GM18498 (cell line): Measurements from ENCODE around the gene LRIG2.
A peak's percentile ranks its signal among the peaks of the same experiment; 100 is the strongest.
"Not testable (repeated sequence)": the region's sequence is repeated elsewhere in the genome, so short reads cannot be mapped to it uniquely, and the experiment has no call there.

ENCODE experiments used
- ATAC-seq: cut with Tn5 transposase; IDR thresholded peaks from one replicate; pipeline ENCODE4 v1.9.1; 2021; ENCODE audit warnings: mild to moderate bottlenecking, moderate library complexity; ENCODE audit not compliant: unreplicated experiment

LRIG2 gene, protein sequence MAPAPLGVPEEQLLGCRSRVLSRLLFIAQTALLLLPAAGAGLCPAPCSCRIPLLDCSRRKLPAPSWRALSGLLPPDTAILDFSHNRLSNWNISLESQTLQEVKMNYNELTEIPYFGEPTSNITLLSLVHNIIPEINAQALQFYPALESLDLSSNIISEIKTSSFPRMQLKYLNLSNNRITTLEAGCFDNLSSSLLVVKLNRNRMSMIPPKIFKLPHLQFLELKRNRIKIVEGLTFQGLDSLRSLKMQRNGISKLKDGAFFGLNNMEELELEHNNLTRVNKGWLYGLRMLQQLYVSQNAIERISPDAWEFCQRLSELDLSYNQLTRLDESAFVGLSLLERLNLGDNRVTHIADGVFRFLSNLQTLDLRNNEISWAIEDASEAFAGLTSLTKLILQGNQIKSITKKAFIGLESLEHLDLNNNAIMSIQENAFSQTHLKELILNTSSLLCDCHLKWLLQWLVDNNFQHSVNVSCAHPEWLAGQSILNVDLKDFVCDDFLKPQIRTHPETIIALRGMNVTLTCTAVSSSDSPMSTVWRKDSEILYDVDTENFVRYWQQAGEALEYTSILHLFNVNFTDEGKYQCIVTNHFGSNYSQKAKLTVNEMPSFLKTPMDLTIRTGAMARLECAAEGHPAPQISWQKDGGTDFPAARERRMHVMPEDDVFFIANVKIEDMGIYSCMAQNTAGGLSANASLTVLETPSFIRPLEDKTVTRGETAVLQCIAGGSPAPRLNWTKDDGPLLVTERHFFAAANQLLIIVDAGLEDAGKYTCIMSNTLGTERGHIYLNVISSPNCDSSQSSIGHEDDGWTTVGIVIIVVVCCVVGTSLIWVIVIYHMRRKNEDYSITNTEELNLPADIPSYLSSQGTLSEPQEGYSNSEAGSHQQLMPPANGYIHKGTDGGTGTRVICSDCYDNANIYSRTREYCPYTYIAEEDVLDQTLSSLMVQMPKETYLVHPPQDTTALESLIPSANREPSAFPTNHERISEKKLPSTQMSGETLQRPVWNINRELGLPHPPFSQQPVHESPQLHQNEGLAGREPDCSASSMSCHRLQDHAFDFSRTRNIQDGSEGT

GRCh38 chr1:113072757-113073478 lies at the start of gene LRIG2:
TSS of gene LRIG2 (plus strand) at chr1:113073198. CDS start at chr1:113073407, 209 bp downstream.
- peak; percentile 97 for ATAC-seq

GRCh38 chr1:113023316-113023715 lies 49.7 kb upstream of the LRIG2 start:
- not testable (repeated sequence) for ATAC-seq

- no peak for ATAC-seq
These were observed 46.0 kb upstream of the LRIG2 start for GRCh38 chr1:113027007-113027406.

DNA sequence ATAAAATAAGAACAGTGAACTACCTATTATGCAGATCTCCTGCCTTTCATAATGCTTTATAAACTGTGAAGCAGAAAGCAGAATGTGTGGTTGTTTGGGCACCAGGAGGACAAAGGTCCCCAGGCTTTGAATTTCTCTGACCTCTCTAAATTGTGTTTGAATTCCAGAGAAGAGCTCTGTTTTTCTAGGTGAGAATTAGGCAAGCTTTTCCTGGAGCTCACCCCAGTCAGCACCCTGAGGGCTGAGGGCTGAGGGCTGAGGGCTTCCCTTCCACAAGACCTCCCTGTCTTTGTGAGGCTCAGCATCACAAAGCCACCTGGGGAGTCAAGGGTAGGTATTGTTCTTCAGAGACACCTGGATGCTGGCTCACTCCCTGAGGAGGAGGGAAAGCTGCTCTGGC lies 45.5 kb upstream of the LRIG2 start:
- ATAC-seq: no peak

- ATAC-seq: no peak
These were observed 43.2 kb upstream of the LRIG2 start for GRCh38 chr1:113029822-113030221.

DNA sequence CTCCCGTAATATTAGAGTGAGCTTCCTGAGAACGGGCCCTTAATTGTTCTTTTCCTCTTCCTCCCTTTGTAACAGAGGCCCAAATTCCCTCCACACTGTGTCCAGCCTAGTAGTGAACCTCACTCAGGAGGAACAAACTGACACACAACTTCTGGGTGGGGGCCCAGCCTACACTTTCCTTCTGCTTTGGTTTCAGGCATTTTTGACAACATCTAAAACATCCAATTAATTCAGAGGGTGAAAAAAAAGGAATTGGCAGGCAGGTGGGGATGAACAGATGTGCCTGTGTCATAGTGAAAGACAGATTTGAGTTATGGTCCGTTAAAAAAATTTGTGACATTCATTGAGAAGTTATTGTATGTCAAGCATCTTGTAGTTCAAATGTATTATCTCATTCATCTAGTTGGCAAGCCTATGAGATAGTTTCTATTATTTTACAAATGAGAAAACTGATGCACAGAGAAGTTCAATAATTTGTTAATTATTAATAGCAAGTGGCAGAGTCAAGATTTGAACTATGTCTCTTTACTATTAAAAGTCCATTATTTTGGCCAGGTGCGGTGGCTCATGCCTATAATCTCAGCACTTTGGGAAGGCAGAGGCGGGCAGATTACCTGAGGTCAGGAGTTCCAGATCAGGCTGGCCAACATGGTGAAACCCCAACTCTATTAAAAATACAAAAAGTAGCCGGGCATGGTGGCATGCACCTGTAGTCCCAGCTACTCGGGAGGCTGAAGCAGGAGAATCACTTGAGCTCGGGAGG lies 41.6 kb upstream of the LRIG2 start:
- ATAC-seq: no peak

DNA sequence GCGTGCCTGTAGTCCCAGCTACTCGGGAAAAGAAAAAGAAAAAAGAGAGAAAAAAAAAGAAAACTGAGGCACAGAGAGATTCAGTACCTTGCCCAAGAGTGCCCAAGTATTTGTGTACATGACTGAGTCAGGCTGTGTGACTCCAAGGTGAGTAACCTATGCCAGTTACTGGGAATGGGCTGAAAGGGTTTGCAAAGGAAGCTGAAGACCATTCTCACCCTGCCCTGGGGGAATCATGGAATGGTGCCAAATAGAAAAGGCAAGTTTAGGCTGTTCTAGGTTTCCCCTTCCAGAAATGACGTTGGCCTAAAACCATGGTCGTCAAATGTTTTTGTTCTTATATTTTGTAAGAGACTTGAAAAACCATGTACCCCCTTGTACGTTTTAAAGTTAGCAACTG lies 37.9 kb upstream of the LRIG2 start:
- ATAC-seq: no peak

- peak; percentile 60 for ATAC-seq
These were observed 36.2 kb upstream of the LRIG2 start for GRCh38 chr1:113036639-113037321.

GRCh38 chr1:113040041-113040440 lies 33.0 kb upstream of the LRIG2 start:
- no peak for ATAC-seq

- no peak for ATAC-seq
These were observed 32.1 kb upstream of the LRIG2 start for GRCh38 chr1:113040718-113041412.

GRCh38 chr1:113041569-113042284 lies 31.3 kb upstream of the LRIG2 start:
- ATAC-seq: peak; percentile 21

GRCh38 chr1:113042285-113043143 lies 30.5 kb upstream of the LRIG2 start:
- peak; percentile 75 for ATAC-seq

DNA sequence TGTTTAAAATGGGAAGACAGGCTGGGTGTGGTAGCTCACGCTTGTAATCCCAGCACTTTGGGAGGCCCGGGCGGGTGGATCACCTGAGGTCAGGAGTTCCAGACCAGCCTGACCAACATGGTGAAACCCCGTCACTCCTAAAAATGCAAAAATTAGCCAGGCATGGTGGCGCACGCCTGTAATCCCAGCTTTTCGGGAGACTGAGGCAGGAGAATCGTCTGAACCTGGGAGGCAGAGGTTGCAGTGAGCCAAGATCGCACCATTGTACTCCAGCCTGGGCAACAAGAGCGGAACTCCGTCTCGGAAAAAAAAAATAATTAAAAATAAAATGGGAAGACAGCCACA lies 29.9 kb upstream of the LRIG2 start:
- not testable (repeated sequence) for ATAC-seq

DNA sequence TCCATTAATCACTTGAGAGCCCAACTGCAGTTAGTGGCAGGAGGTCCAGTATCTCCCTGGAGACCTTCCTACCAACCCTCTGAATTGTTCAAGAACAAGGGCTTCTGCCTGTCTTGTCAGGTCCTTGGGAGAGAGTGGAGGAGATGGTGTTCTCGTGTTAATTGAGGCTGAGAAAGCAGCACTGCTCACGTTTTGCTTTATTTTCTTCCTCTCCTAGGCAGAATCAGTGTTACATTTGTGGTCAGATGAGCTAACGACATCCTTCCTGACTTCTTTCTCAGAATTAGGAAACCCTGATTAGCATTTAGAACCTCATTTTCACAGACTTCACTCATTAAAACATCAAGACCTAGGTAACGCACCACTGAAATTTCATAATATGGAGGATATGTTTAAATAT lies 26.4 kb upstream of the LRIG2 start:
- no peak for ATAC-seq

DNA sequence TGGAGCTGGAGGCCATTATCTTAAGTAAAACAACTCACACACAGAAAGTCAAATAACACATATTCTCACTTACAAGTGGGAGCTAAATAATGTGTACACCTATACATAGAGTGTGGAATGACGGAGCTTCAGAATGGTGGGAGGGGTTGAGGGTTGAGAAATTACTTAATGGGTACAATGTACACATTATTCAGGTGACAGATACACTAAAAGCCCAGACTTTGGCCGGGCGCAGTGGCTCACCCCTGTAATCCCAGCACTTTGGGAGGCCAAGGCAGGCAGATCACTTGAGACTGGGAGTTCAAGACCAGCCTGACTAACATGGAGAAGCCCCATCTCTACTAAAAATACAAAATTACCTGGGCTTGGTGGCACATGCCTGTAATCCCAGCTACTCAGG lies 24.9 kb upstream of the LRIG2 start:
- no peak for ATAC-seq

DNA sequence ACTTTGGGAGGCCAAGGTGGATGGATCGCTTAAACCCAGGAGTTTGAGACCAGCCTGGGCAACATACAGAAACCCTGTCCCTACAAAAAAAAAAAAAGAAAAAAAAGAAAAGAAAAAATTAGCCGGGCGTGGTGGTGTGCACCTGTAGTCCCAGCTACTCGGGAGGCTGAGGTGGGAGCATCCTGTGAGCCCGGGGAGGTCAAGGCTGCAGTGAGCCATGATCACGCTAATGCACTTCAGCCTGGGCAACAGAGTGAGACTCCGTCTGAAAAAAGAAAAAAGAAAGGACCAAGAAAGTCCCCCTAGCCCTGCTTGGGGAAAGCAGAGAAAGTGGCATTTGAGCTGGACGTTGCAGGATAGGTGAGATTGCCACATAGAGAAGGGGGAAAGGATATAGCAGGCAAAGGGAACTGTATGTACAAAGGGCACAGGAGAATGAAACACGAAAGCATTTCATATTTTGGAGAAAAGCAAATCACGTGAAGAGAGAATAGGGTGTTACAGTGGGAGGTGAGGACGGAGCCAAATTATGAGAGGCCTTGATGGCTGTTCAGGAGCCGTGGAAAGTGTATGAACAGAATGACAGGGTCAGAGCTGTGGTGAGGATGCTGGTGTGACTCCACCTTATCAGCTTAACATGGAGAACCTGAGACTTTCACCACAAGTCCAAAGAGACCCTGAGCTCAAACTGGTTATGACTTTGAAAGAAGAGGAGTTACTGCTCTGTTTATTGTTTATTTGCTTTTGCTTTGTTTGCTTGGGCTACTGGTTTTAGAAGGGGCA lies 19.5 kb upstream of the LRIG2 start:
- ATAC-seq: no peak

DNA sequence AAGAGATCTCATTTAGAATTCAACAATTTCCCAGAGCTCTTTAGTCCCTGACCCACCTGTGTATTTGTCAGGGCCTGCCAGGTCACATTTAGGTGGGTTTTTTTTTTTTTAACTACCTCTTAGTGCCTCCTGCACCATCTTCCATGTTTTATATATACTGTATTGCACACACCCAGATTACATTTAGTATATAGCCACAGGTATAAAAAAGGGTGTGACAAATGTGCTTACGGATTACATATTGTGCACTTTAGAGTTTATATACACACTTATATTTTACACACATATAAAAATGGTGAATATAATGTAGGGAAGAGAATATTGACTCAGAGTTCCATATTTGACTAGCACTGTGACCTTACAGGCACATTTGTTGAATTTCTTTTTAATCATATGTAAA lies 17.4 kb upstream of the LRIG2 start:
- ATAC-seq: no peak
